Breast epithelium (tissue), 3 donors: ENCODE measurements around the gene LRPPRC.

Experiments used
- CTCF ChIP-seq, 3 donors: fragments of 450-650 bp; IDR thresholded peaks; one replicate each; pipeline ENCODE4 v1.5.1; 2016 to 2017; ENCODE audit warnings: antibody characterized with exemption in 3 of 3, mild to moderate bottlenecking in 3 of 3, moderate library complexity in 3 of 3
- POLR2A ChIP-seq: fragments of 450-650 bp; IDR thresholded peaks from one replicate; pipeline ENCODE4 v1.6.1; 2016; ENCODE audit warnings: antibody characterized with exemption, mild to moderate bottlenecking, moderate library complexity
- POLR2AphosphoS5 ChIP-seq, 3 donors: sonication (generic); formaldehyde crosslinking; IDR thresholded peaks; one replicate each; pipeline ENCODE4 v1.6.1; 2017; ENCODE audit warnings: antibody characterized with exemption in 3 of 3

GRCh38 chr2:43948370-43948769 is 47.4 kb downstream of the LRPPRC start:
- TF ChIP-seq CTCF (IDR thresholded peaks at IDR 0.05), result no peak
- no peak for TF ChIP-seq POLR2A
- no peak for TF ChIP-seq POLR2AphosphoS5 (IDR thresholded peaks at IDR 0.05)
